ENCODE results near the gene YJEFN3. TPM values are rescaled to one million over a fixed set of nuclear protein-coding genes. Genes with fewer than 3 reads are reported as not detected.

Gene YJEFN3
- total RNA-seq, 1 experiment from 2014 or later: 16.6 TPM

DNA sequence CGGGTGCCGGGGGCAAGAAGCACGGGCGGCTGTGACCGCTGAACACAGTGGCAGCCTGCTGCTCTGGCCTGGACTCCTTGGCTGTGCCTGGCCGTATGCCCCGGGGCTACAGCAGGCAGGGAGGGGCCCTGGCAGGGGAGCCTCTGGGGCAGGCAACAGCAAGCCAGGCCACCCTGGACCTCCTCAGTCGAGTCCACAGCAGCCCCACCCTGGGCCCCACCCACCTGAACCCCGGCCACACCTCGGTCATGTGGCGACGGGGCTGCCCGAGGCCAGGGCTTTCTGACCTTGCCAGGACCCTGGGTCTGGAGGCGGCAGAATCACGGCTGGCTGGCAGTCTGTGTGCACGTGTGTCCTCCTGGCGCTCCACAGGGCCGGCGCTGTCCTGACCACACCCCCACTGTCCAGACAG, 18.0 kb downstream of the YJEFN3 start:
- Histone ChIP-seq H3K23ac (ENCODE audit: insufficient read length, low read depth, low read length) (no peak overlapping the region), H3T11ph (ENCODE audit: low read length) (no peak overlapping the region), H3K4ac (ENCODE audit: low read depth, low read length) (no peak overlapping the region), H2BK120ac (ENCODE audit: low read depth, low read length, poor library complexity, severe bottlenecking) (no peak overlapping the region), H3K4me1 (ENCODE audit: insufficient read depth, low read length) (no peaks in the 10 kb centered on the region), H2BK12ac (ENCODE audit: insufficient read length, low read depth, low read length) (no peak overlapping the region), H3K79me2 (ENCODE audit: insufficient read depth, low read length) (no peaks in the 10 kb centered on the region), H3K18ac (ENCODE audit: insufficient read length, low read depth, low read length) (no peak overlapping the region), H4K91ac (ENCODE audit: insufficient read length, low read depth, low read length) (no peak overlapping the region), H2BK5ac (ENCODE audit: insufficient read length, low read length) (no peak overlapping the region), H3K79me1 (ENCODE audit: insufficient read depth, low read depth, low read length, poor library complexity, severe bottlenecking) (no peaks in the 10 kb centered on the region), H2BK15ac (ENCODE audit: low read depth, low read length) (no peak overlapping the region), H3K27ac (ENCODE audit: insufficient read length, low read depth, low read length) (no peak overlapping the region), H3K23me2 (ENCODE audit: insufficient read length, low read depth, low read length, poor library complexity, severe bottlenecking) (no peaks in the 10 kb centered on the region), H2AK5ac (ENCODE audit: insufficient read length, low read length) (no peak overlapping the region), H3K9ac (ENCODE audit: extremely low read depth, insufficient read length, low read length) (no peak overlapping the region), H2AFZ (ENCODE audit: low read length) (no peak overlapping the region), H4K8ac (replicated peaks; ENCODE audit: insufficient read length, low read depth, low read length) (no peak overlapping the region), H2BK20ac (ENCODE audit: low read depth, low read length, poor library complexity, severe bottlenecking) (no peak overlapping the region), H4K20me1 (ENCODE audit: control insufficient read depth, insufficient read depth, insufficient read length) (no peaks in the 10 kb centered on the region), H3K27me3 (ENCODE audit: insufficient read depth, low read length) (no peaks in the 10 kb centered on the region), H4K5ac (ENCODE audit: insufficient read length, low read depth, low read length) (no peak overlapping the region), H3K56ac (ENCODE audit: insufficient read length, low read depth, low read length) (no peak overlapping the region), H3K4me2 (ENCODE audit: insufficient read depth, insufficient read length, low read length) (no peak overlapping the region), H3K9me3 (ENCODE audit: control insufficient read depth, low read depth, low read length) (no peaks in the 10 kb centered on the region), H3K14ac (ENCODE audit: insufficient read depth, low read length) (no peak overlapping the region)
- TF ChIP-seq, protein P1, sequence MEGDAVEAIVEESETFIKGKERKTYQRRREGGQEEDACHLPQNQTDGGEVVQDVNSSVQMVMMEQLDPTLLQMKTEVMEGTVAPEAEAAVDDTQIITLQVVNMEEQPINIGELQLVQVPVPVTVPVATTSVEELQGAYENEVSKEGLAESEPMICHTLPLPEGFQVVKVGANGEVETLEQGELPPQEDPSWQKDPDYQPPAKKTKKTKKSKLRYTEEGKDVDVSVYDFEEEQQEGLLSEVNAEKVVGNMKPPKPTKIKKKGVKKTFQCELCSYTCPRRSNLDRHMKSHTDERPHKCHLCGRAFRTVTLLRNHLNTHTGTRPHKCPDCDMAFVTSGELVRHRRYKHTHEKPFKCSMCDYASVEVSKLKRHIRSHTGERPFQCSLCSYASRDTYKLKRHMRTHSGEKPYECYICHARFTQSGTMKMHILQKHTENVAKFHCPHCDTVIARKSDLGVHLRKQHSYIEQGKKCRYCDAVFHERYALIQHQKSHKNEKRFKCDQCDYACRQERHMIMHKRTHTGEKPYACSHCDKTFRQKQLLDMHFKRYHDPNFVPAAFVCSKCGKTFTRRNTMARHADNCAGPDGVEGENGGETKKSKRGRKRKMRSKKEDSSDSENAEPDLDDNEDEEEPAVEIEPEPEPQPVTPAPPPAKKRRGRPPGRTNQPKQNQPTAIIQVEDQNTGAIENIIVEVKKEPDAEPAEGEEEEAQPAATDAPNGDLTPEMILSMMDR (conservative IDR thresholded peaks at IDR 0.05): no peak
- Mint-ChIP-seq H3K36me3 (ENCODE audit: insufficient read depth in 1 of 3, low read depth in 3 of 3) (peaks cover 2 to 4% (median 2%) of the 10 kb centered on the region in 3 experiments; a peak in 4 of 7 replicates), H3K4me1 (peaks cover 0 to 11% of the 10 kb centered on the region in 2 experiments; a peak in 2 of 4 replicates), H3K27ac (no peak overlapping the region), H3K9me3 (no peaks in the 10 kb centered on the region; a peak in 1 of 5 replicates), H3K4me3 (no peak overlapping the region), H3K27me3 (ENCODE audit: low read depth) (peaks cover 3% of the 10 kb centered on the region; the same call in 1 of the 2 replicates)
- no CpG with 5 or more reads among the region's 19 CpGs for WGBS (ENCODE audit: extremely low coverage, insufficient read length, low lambda C conversion rate)
- DNase-seq: no peak

Data from H9 (cell line).